Measurements from ENCODE around the gene PAK4.

DNA sequence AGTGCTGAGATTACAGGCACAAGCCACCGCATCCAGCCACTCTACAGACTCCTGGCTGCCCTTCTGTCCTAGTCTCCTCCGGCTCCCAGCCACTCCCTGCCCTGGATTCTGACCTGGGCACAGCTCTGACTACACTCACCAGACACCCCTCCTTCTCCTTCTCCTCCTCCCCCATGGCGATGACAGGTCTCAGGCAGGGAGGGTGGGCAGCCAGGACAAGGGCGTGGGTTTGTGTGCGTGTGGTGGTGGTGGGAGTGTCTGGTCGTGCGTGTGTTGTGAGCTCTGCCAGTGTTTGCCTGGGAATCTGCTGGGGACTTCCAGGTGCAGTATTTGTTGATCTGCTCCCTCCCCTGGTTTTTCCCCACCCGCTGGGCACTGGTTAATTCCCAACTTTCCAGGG, 68.2 kb downstream of the PAK4 start:
- TF ChIP-seq SMARCE1 (IDR thresholded peaks at IDR 0.05; ENCODE audit: borderline replicate concordance) (no peak), ZSCAN29 (CRISPR knock-in tag; conservative IDR thresholded peaks at IDR 0.05) (no peak), TARDBP (CRISPR knock-in tag; IDR thresholded peaks at IDR 0.05) (no peak), CBX2 (IDR thresholded peaks at IDR 0.05; ENCODE audit: low read depth, low read length) (no peak), CBX2 (CRISPR knock-in tag; IDR thresholded peaks at IDR 0.05; ENCODE audit: low read depth) (no peak), ZNF546 (CRISPR knock-in tag; conservative IDR thresholded peaks at IDR 0.05) (no peak), ZBTB43 (CRISPR knock-in tag; conservative IDR thresholded peaks at IDR 0.05) (no peak)
- TF ChIP-seq, protein P1, sequence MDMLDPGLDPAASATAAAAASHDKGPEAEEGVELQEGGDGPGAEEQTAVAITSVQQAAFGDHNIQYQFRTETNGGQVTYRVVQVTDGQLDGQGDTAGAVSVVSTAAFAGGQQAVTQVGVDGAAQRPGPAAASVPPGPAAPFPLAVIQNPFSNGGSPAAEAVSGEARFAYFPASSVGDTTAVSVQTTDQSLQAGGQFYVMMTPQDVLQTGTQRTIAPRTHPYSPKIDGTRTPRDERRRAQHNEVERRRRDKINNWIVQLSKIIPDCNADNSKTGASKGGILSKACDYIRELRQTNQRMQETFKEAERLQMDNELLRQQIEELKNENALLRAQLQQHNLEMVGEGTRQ (IDR thresholded peaks at IDR 0.05; ENCODE audit: low read depth, low read length): no peak
- TF ChIP-seq, protein P1 (CRISPR knock-in tag; IDR thresholded peaks at IDR 0.05; ENCODE audit: borderline replicate concordance): no peak
- TF ChIP-seq, protein P2, sequence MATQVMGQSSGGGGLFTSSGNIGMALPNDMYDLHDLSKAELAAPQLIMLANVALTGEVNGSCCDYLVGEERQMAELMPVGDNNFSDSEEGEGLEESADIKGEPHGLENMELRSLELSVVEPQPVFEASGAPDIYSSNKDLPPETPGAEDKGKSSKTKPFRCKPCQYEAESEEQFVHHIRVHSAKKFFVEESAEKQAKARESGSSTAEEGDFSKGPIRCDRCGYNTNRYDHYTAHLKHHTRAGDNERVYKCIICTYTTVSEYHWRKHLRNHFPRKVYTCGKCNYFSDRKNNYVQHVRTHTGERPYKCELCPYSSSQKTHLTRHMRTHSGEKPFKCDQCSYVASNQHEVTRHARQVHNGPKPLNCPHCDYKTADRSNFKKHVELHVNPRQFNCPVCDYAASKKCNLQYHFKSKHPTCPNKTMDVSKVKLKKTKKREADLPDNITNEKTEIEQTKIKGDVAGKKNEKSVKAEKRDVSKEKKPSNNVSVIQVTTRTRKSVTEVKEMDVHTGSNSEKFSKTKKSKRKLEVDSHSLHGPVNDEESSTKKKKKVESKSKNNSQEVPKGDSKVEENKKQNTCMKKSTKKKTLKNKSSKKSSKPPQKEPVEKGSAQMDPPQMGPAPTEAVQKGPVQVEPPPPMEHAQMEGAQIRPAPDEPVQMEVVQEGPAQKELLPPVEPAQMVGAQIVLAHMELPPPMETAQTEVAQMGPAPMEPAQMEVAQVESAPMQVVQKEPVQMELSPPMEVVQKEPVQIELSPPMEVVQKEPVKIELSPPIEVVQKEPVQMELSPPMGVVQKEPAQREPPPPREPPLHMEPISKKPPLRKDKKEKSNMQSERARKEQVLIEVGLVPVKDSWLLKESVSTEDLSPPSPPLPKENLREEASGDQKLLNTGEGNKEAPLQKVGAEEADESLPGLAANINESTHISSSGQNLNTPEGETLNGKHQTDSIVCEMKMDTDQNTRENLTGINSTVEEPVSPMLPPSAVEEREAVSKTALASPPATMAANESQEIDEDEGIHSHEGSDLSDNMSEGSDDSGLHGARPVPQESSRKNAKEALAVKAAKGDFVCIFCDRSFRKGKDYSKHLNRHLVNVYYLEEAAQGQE (IDR thresholded peaks at IDR 0.05; ENCODE audit: borderline replicate concordance in 1 of 2, low read depth in 1 of 2, low read length in 2 of 2): no peak

All from HepG2 (cell line).